IMR-90 (cell line): ENCODE results near the gene LLPH.

ENCODE experiments used
- BHLHE40 ChIP-seq: fragments of 150-350 bp; IDR thresholded peaks from 2 replicates; pipeline ENCODE4 v1.6.1; 2016; ENCODE audit warnings: mild to moderate bottlenecking, low read depth, low read length
- CTCF ChIP-seq: conservative IDR thresholded peaks from 2 replicates; pipeline ENCODE4 v1.5.1; 2012; ENCODE audit warnings: mild to moderate bottlenecking, low read depth, low read length, improper control_type of control experiment
- ELK1 ChIP-seq: fragments of 150-350 bp; IDR thresholded peaks from 2 replicates; pipeline ENCODE4 v1.6.1; 2016; ENCODE audit warnings: low read depth, mild to moderate bottlenecking, low read length, moderate library complexity, borderline replicate concordance
- MAFK ChIP-seq: IDR thresholded peaks from 2 replicates; pipeline ENCODE4 v1.6.1; 2012; ENCODE audit warnings: low read depth, low read length, improper control_type of control experiment
- MXI1 ChIP-seq: IDR thresholded peaks from 2 replicates; pipeline ENCODE4 v1.6.1; 2012; ENCODE audit warnings: low read depth, mild to moderate bottlenecking, low read length, moderate library complexity, borderline replicate concordance
- POLR2A ChIP-seq: IDR thresholded peaks from 2 replicates; pipeline ENCODE4 v1.6.1; 2012; ENCODE audit warnings: mild to moderate bottlenecking, low read depth, low read length
- USF2 ChIP-seq: fragments of 150-350 bp; IDR thresholded peaks from 2 replicates; pipeline ENCODE4 v1.6.1; 2017; ENCODE audit warnings: mild to moderate bottlenecking, antibody characterized with exemption, low read length, low read depth

- TF ChIP-seq CTCF (no peak), MXI1 (no peak), POLR2A (no peak), BHLHE40 (no peak), ELK1 (no peak), MAFK (no peak), USF2 (no peak)
These were observed 45.8 kb upstream of the LLPH start for GRCh38 chr12:66176105-66176900.
